Measurements from ENCODE around the gene OGDH. TPM values are rescaled to one million over a fixed set of nuclear protein-coding genes. Genes with fewer than 3 reads are reported as not detected.

The OGDH gene
- polyA plus RNA-seq, 3 donors: 41.0 to 74.1 (median 49.9) TPM

- peaks cover 23 to 33% of the 10 kb centered on the region in 2 donors for H3K36me3 Mint-ChIP-seq
- peaks cover 20% of the 10 kb centered on the region for H3K4me1 Mint-ChIP-seq
- peaks cover 22 to 25% of the 10 kb centered on the region in 2 donors for H3K36me3 ChIP-seq (replicated peaks in 1 of 2; ENCODE audit: control insufficient read depth in 1 of 2, insufficient read depth in 2 of 2, low read length in 2 of 2)
Observed at GRCh38 chr7:44581879-44582603, 24.4 kb upstream of the OGDH start, which contains the start of gene TMED4. TSS of gene TMED4 (minus strand) at chr7:44582231. CDS start at chr7:44582206, 25 bp downstream.

More at GRCh38 chr7:44581879-44582603, 24.4 kb upstream of the OGDH start, which contains the start of gene TMED4:
- Histone ChIP-seq H3K9ac (ENCODE audit: insufficient read depth, low read length, poor library complexity, severe bottlenecking) (peak within 1 kb of the TSS; percentile 94), H3K9me3 (replicated peaks in 1 of 2; ENCODE audit: control insufficient read depth in 1 of 2, insufficient read depth in 1 of 2, low read length in 2 of 2) (no peaks in the 10 kb centered on the region), H3K4me1 (ENCODE audit: control insufficient read depth in 1 of 2, insufficient read depth in 2 of 2, low read length in 2 of 2) (peaks cover 18 to 22% of the 10 kb centered on the region in 2 donors), H3K27me3 (ENCODE audit: control insufficient read depth in 2 of 2, insufficient read depth in 2 of 2, low read length in 2 of 2) (no peaks in the 10 kb centered on the region), H3K27ac (ENCODE audit: low read depth in 1 of 2, low read length in 2 of 2) (peak within 1 kb of the TSS; percentile 94 to 99), H2AFZ (ENCODE audit: insufficient read depth, low read depth, low read length, poor library complexity, severe bottlenecking) (peak within 1 kb of the TSS; percentile 79), H3K4me3 (replicated peaks in 1 of 3; ENCODE audit: low read depth in 2 of 3, low read length in 3 of 3) (peak within 1 kb of the TSS; percentile 69 to 90 (median 81)), H3K79me2 (ENCODE audit: insufficient read depth, low read length) (peaks cover 38% of the 10 kb centered on the region), H4K20me1 (ENCODE audit: insufficient read depth, low read length) (no peaks in the 10 kb centered on the region), H3K4me2 (replicated peaks; ENCODE audit: extremely low read depth, low read length, poor library complexity, severe bottlenecking) (peak within 1 kb of the TSS; percentile 79)
- intact Hi-C loops (cut with micrococcal nuclease): loop anchor here (5.0 to 10.0 kb wide), 4 partner anchors 53 to 530 kb away; partner anchors contain the start of genes H2AZ2 (in 1 of the 2), PURB (in 1 of the 2) and TBRG4 (in 1 of the 2)
- no peak for TF ChIP-seq CTCF (IDR thresholded peaks at IDR 0.05)
- under 1% methylated on average over 64 of the region's 71 CpGs for WGBS (ENCODE audit: insufficient coverage)
- Mint-ChIP-seq H3K4me3 (peak within 1 kb of the TSS; percentile 87 to 95), H3K27ac (peak within 1 kb of the TSS; percentile 97 to 99 (median 99)), H3K27me3 (ENCODE audit: low read depth in 3 of 3) (no peaks in the 10 kb centered on the region), H3K9me3 (no peaks in the 10 kb centered on the region)
- peak; percentile 99 for DNase-seq

All from CD14-positive monocyte (primary cell).